ENCODE results near the gene LACTB. TPM values are rescaled to one million over a fixed set of nuclear protein-coding genes. Genes with fewer than 3 reads are reported as not detected.

Gene LACTB
- total RNA-seq, 1 experiment from 2014 or later = 17.2 TPM

- ATAC-seq (peak; percentile 56), DNase-seq (ENCODE audit: low spot score) (no peak)
- no peak for TF ChIP-seq TEAD4 (CRISPR knock-in tag; IDR thresholded peaks at IDR 0.05)
- TF ChIP-seq HMGA2 (CRISPR knock-in tag; IDR thresholded peaks at IDR 0.05) = no peak
- TF ChIP-seq NR2C2 (CRISPR knock-in tag; IDR thresholded peaks at IDR 0.05) = no peak
- TF ChIP-seq ZNF671 (CRISPR knock-in tag; IDR thresholded peaks at IDR 0.05) = no peak
- Mint-ChIP-seq H3K36me3 (no peaks in the 10 kb centered on the region), H3K9me3 (no peaks in the 10 kb centered on the region), H3K27me3 (ENCODE audit: low read depth) (no peaks in the 10 kb centered on the region), H3K27ac (no peak overlapping the region), H3K4me3 (no peak overlapping the region), H3K4me1 (peaks cover 8% of the 10 kb centered on the region)
- POLR2A ChIA-PET = no interaction called here
- CTCF ChIA-PET = interaction anchor here (0.6 to 1.4 kb wide), 11 partner anchors 19 to 309 kb away, joined by 3 to 5 read pairs (median 3); no protein-coding TSS in a partner anchor
These were observed 44.6 kb downstream of the LACTB start for GRCh38 chr15:63166219-63166618.

- TF ChIP-seq SMAD4 (CRISPR knock-in tag; IDR thresholded peaks at IDR 0.05) (no peak), ELF4 (CRISPR knock-in tag; IDR thresholded peaks at IDR 0.05; ENCODE audit: low read depth) (no peak), JUN (CRISPR knock-in tag; IDR thresholded peaks at IDR 0.05) (no peak), ZNF138 (CRISPR knock-in tag; conservative IDR thresholded peaks at IDR 0.05) (no peak), ZNF121 (CRISPR knock-in tag; IDR thresholded peaks at IDR 0.05) (no peak), USF2 (CRISPR knock-in tag; IDR thresholded peaks at IDR 0.05) (no peak), ZNF512 (CRISPR knock-in tag; IDR thresholded peaks at IDR 0.05; ENCODE audit: borderline replicate concordance) (no peak), GRHL2 (CRISPR knock-in tag; IDR thresholded peaks at IDR 0.05; ENCODE audit: insufficient replicate concordance, severe bottlenecking) (no peak), ZBTB21 (CRISPR knock-in tag; IDR thresholded peaks at IDR 0.05; ENCODE audit: borderline replicate concordance) (no peak), ZNF416 (CRISPR knock-in tag; IDR thresholded peaks at IDR 0.05) (no peak), ZNF317 (CRISPR knock-in tag; IDR thresholded peaks at IDR 0.05; ENCODE audit: borderline replicate concordance, low read depth) (no peak)
- TF ChIP-seq, protein P1, sequence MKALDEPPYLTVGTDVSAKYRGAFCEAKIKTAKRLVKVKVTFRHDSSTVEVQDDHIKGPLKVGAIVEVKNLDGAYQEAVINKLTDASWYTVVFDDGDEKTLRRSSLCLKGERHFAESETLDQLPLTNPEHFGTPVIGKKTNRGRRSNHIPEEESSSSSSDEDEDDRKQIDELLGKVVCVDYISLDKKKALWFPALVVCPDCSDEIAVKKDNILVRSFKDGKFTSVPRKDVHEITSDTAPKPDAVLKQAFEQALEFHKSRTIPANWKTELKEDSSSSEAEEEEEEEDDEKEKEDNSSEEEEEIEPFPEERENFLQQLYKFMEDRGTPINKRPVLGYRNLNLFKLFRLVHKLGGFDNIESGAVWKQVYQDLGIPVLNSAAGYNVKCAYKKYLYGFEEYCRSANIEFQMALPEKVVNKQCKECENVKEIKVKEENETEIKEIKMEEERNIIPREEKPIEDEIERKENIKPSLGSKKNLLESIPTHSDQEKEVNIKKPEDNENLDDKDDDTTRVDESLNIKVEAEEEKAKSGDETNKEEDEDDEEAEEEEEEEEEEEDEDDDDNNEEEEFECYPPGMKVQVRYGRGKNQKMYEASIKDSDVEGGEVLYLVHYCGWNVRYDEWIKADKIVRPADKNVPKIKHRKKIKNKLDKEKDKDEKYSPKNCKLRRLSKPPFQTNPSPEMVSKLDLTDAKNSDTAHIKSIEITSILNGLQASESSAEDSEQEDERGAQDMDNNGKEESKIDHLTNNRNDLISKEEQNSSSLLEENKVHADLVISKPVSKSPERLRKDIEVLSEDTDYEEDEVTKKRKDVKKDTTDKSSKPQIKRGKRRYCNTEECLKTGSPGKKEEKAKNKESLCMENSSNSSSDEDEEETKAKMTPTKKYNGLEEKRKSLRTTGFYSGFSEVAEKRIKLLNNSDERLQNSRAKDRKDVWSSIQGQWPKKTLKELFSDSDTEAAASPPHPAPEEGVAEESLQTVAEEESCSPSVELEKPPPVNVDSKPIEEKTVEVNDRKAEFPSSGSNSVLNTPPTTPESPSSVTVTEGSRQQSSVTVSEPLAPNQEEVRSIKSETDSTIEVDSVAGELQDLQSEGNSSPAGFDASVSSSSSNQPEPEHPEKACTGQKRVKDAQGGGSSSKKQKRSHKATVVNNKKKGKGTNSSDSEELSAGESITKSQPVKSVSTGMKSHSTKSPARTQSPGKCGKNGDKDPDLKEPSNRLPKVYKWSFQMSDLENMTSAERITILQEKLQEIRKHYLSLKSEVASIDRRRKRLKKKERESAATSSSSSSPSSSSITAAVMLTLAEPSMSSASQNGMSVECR (CRISPR knock-in tag; IDR thresholded peaks at IDR 0.05; ENCODE audit: borderline replicate concordance) = no peak
- TF ChIP-seq, protein P2, sequence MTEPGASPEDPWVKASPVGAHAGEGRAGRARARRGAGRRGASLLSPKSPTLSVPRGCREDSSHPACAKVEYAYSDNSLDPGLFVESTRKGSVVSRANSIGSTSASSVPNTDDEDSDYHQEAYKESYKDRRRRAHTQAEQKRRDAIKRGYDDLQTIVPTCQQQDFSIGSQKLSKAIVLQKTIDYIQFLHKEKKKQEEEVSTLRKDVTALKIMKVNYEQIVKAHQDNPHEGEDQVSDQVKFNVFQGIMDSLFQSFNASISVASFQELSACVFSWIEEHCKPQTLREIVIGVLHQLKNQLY (CRISPR knock-in tag; IDR thresholded peaks at IDR 0.05) = no peak
- TF ChIP-seq, protein P3, sequence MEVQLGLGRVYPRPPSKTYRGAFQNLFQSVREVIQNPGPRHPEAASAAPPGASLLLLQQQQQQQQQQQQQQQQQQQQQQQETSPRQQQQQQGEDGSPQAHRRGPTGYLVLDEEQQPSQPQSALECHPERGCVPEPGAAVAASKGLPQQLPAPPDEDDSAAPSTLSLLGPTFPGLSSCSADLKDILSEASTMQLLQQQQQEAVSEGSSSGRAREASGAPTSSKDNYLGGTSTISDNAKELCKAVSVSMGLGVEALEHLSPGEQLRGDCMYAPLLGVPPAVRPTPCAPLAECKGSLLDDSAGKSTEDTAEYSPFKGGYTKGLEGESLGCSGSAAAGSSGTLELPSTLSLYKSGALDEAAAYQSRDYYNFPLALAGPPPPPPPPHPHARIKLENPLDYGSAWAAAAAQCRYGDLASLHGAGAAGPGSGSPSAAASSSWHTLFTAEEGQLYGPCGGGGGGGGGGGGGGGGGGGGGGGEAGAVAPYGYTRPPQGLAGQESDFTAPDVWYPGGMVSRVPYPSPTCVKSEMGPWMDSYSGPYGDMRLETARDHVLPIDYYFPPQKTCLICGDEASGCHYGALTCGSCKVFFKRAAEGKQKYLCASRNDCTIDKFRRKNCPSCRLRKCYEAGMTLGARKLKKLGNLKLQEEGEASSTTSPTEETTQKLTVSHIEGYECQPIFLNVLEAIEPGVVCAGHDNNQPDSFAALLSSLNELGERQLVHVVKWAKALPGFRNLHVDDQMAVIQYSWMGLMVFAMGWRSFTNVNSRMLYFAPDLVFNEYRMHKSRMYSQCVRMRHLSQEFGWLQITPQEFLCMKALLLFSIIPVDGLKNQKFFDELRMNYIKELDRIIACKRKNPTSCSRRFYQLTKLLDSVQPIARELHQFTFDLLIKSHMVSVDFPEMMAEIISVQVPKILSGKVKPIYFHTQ (CRISPR knock-in tag; IDR thresholded peaks at IDR 0.05) = no peak
- TF ChIP-seq, protein P4, sequence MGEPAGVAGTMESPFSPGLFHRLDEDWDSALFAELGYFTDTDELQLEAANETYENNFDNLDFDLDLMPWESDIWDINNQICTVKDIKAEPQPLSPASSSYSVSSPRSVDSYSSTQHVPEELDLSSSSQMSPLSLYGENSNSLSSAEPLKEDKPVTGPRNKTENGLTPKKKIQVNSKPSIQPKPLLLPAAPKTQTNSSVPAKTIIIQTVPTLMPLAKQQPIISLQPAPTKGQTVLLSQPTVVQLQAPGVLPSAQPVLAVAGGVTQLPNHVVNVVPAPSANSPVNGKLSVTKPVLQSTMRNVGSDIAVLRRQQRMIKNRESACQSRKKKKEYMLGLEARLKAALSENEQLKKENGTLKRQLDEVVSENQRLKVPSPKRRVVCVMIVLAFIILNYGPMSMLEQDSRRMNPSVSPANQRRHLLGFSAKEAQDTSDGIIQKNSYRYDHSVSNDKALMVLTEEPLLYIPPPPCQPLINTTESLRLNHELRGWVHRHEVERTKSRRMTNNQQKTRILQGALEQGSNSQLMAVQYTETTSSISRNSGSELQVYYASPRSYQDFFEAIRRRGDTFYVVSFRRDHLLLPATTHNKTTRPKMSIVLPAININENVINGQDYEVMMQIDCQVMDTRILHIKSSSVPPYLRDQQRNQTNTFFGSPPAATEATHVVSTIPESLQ (CRISPR knock-in tag; IDR thresholded peaks at IDR 0.05) = no peak
- ChIA-PET CTCF (no interaction called here), POLR2A (no interaction called here)
- Mint-ChIP-seq H3K27me3 (ENCODE audit: low read depth) (no peaks in the 10 kb centered on the region), H3K4me1 (peaks cover 19% of the 10 kb centered on the region), H3K36me3 (no peaks in the 10 kb centered on the region), H3K9me3 (no peaks in the 10 kb centered on the region), H3K4me3 (no peak overlapping the region), H3K27ac (no peak overlapping the region)
- no peak for ATAC-seq
- DNase-seq (ENCODE audit: low spot score) = no peak
These were observed 48.1 kb downstream of the LACTB start for GRCh38 chr15:63169788-63170187.
